Subcutaneous abdominal adipose tissue (tissue), 5 donors: ENCODE measurements around the gene ZNF44.

Experiments used
- H3K27ac ChIP-seq: one replicate; pipeline ENCODE4 v1.7.0; 2013; ENCODE audit warnings: low read depth, mild to moderate bottlenecking, inconsistent platforms, low read length, moderate library complexity
- H3K27me3 ChIP-seq, 5 donors: one replicate each; pipeline ENCODE4 v1.7.0; 2013; ENCODE audit warnings: low read length in 5 of 5, inconsistent platforms in 1 of 5; ENCODE audit not compliant: control insufficient read depth in 5 of 5, insufficient read depth in 4 of 5
- H3K36me3 ChIP-seq, 5 donors: one replicate each; pipeline ENCODE4 v1.7.0; 2013; ENCODE audit warnings: low read length in 5 of 5; ENCODE audit not compliant: control insufficient read depth in 5 of 5, insufficient read depth in 5 of 5
- H3K4me1 ChIP-seq, 5 donors: one replicate each; pipeline ENCODE4 v1.7.0; 2013; ENCODE audit warnings: low read length in 5 of 5, mild to moderate bottlenecking in 3 of 5, moderate library complexity in 1 of 5; ENCODE audit not compliant: control insufficient read depth in 5 of 5, insufficient read depth in 5 of 5
- H3K4me3 ChIP-seq, 5 donors: one replicate each; pipeline ENCODE4 v1.7.0; 2013; ENCODE audit warnings: low read length in 5 of 5, low read depth in 1 of 5
- H3K9ac ChIP-seq, 5 donors: one replicate each; pipeline ENCODE4 v1.7.0; 2013; ENCODE audit warnings: low read length in 5 of 5, mild to moderate bottlenecking in 4 of 5, moderate library complexity in 3 of 5
- H3K9me3 ChIP-seq, 5 donors: one replicate each; pipeline ENCODE4 v1.7.0; 2013; ENCODE audit warnings: low read length in 5 of 5; ENCODE audit not compliant: control insufficient read depth in 5 of 5
- donor health status: healthy.
- donor health status: healthy.
- donor health status: healthy.
- donor health status: healthy.
- donor health status: healthy.

ZNF44 gene

DNA sequence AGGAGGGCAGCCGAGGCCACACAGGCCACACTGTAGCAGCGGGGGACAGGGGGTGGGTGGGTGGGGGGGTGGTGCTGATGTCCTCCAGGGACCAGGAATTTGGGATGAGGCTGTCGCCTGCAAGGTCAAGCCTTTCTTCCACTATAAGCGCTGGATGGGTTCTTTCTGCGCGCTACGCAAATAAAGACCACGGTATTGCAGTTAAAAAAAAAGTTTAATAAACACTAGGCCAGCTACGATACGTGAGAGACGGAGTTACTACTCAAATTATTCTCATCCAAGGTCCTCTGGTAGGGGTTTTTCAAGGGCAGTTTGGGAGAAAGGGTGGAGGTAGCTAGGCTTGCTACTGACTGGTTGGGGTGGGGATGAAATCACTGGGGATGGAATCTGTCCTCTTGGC, 508 bp upstream of the ZNF44 start:
- peak overlapping the region; percentile 94 for H3K27ac ChIP-seq
- H3K9ac ChIP-seq, result peak overlapping the region in 2 of 5 donors; percentile 54 to 96
- peaks cover 6 to 25% (median 17%) of the 10 kb centered on the region in 5 donors for H3K4me1 ChIP-seq
- H3K36me3 ChIP-seq, result peaks cover 0 to 2% (median 0%) of the 10 kb centered on the region in 5 donors
- peak overlapping the region; percentile 78 to 95 (median 90) for H3K4me3 ChIP-seq
- H3K9me3 ChIP-seq, result no peaks in the 10 kb centered on the region
- no peaks in the 10 kb centered on the region for H3K27me3 ChIP-seq

DNA sequence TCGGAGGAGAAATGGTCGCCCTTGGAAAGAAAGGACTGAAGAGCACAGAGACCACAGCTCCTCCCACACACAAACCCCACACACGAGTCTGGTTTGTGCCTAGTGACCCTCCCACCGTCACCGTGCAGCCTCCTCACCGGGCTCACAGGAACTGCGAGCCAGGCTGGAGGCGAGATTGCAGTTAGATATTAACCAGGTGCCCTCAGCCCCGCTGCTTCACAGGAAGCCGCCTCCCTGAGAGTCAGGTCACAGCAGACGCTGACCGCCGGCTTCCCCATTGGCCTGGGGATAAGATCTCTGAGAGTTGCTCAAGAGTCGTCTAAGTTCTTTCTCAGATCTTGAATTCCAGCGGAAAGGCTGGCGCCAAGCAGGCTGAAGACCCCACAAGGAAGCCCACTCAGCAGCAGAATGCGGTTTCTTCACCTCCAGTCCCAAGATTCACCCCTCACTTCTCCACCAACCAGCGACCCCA, 870 bp downstream of the ZNF44 start:
- Histone ChIP-seq H3K9ac (peak overlapping the region; percentile 82 to 96 (median 92)), H3K4me1 (peaks cover 6 to 29% (median 18%) of the 10 kb centered on the region in 5 donors), H3K27ac (peak overlapping the region; percentile 94), H3K27me3 (no peaks in the 10 kb centered on the region), H3K36me3 (peaks cover 0 to 2% (median 0%) of the 10 kb centered on the region in 5 donors), H3K9me3 (no peaks in the 10 kb centered on the region), H3K4me3 (peak overlapping the region; percentile 88 to 95 (median 90))

DNA sequence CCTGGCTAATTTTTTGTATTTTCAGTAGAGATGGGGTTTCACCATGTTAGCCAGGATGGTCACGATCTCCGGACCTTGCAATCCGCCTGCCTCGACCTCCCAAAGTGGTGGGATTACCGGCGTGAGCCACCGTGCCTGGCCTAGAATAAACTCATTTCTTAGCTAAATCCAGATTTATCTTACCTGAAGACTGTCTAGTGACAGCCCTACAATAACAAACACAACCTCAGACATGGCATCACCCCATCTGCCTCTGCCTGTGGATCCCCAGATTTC, 5.0 kb downstream of the ZNF44 start:
- H3K4me3 ChIP-seq, result no peak overlapping the region
- H3K27ac ChIP-seq, result peak overlapping the region; percentile 50
- peaks cover 6 to 33% (median 16%) of the 10 kb centered on the region in 5 donors for H3K4me1 ChIP-seq
- peaks cover 0 to 2% (median 0%) of the 10 kb centered on the region in 5 donors for H3K9me3 ChIP-seq
- peaks cover 0 to 2% (median 0%) of the 10 kb centered on the region in 5 donors for H3K36me3 ChIP-seq
- no peak overlapping the region for H3K9ac ChIP-seq
- H3K27me3 ChIP-seq, result no peaks in the 10 kb centered on the region

DNA sequence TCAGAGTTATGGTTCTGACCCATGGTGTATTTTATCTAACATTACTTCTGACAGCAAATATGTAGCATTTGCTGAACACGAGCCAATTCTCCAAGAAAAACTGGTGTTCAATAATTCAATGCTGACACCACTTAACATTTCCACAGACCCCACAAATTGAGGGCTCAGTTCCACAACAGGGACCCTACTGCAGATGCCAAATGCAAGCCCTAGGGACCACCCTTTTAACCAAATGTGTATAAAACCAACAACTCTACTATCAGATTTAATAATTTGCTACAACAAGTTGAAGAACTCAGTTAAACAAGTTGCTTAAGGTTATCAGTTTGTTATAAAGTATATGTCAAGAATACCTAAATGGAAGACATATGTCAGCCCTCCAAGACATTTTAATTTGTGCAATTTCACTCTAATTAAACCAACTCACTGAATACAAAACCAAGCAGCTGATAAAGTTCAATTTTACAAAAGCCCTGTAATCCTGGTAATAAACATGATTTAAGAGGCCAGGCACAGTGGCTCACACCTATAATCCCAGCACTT, 6.7 kb downstream of the ZNF44 start:
- Histone ChIP-seq H3K9me3 (peaks cover 0 to 6% (median 0%) of the 10 kb centered on the region in 5 donors), H3K4me3 (no peak overlapping the region), H3K27me3 (no peaks in the 10 kb centered on the region), H3K4me1 (peaks cover under 1 to 22% (median 8%) of the 10 kb centered on the region in 5 donors), H3K36me3 (peaks cover 0 to 7% (median 2%) of the 10 kb centered on the region in 5 donors), H3K27ac (no peak overlapping the region), H3K9ac (no peak overlapping the region)

DNA sequence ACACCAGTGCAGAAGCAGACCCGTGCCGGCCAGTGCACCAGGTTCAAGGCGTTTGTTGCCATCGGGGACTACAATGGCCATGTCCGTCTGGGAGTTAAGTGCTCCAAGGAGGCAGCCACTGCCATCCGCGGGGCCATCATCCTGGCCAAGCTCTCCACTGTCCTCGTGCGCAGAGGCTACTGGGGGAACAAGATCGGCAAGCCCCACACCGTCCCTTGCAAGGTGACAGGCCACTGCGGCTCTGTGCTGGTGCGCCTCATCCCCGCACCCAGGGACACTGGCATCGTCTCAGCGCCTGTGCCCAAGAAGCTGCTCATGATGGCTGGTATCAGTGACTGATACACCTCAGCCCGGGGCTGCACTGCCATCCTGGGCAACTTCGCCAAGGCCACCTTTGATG, 10.1 kb downstream of the ZNF44 start:
- H3K9ac ChIP-seq, result no peak overlapping the region
- no peak overlapping the region for H3K4me3 ChIP-seq
- H3K27ac ChIP-seq, result no peak overlapping the region
- peaks cover 0 to 12% (median 2%) of the 10 kb centered on the region in 5 donors for H3K9me3 ChIP-seq
- no peaks in the 10 kb centered on the region for H3K27me3 ChIP-seq
- peaks cover 0 to 12% (median 0%) of the 10 kb centered on the region in 5 donors for H3K4me1 ChIP-seq
- peaks cover 0 to 7% (median 0%) of the 10 kb centered on the region in 5 donors for H3K36me3 ChIP-seq

DNA sequence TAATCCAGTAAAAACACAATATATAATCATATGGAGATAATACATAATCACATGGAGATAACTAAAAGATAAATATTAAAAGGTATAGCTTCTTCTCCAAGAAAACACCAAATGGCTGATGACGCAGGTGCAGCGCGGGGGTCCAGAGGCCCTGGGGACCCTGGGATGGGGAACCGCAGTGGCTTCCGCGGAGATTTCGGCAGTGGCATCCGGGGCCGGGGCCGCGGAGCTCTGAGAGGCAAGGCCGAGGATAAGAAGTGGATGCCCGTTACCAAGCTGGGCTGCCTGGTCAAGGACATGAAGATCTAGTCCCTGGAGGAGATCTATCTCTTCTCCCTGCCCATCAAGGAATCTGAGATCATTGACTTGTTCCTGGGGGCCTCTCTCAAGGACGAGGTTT, 10.5 kb downstream of the ZNF44 start:
- Histone ChIP-seq H3K36me3 (peaks cover 0 to 7% (median 0%) of the 10 kb centered on the region in 5 donors), H3K27me3 (no peaks in the 10 kb centered on the region), H3K9me3 (peaks cover 0 to 12% (median 2%) of the 10 kb centered on the region in 5 donors)

DNA sequence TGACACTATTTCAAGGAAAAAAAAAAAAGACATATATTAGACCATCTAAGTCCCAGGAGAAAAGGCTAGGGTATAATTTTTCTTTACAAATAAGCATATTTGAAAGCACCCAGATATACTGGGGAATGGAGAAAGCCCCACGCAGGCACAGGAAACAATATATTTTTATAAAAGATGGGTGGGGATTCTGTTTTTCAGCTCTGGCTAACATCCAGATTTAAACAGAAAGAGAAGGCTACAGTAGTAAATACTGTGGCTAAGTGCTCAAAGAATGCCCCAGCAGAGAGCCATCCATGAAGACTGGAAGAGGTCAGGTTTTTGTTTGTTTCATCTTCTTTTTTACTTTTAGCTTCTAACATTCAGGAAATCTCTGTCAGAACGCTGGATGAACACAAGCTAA, 16.0 kb downstream of the ZNF44 start:
- Histone ChIP-seq H3K4me1 (no peaks in the 10 kb centered on the region), H3K27me3 (no peaks in the 10 kb centered on the region), H3K9ac (no peak overlapping the region), H3K27ac (no peak overlapping the region), H3K9me3 (peaks cover 17 to 50% (median 36%) of the 10 kb centered on the region in 5 donors), H3K36me3 (peaks cover 13 to 36% (median 26%) of the 10 kb centered on the region in 5 donors), H3K4me3 (peak overlapping the region in 1 of 5 donors; percentile 20)

More for the DNA sequence above, 10.5 kb downstream of the ZNF44 start:
- H3K27ac ChIP-seq, result no peak overlapping the region
- H3K4me1 ChIP-seq, result peaks cover 0 to 12% (median 0%) of the 10 kb centered on the region in 5 donors
- H3K9ac ChIP-seq, result no peak overlapping the region
- no peak overlapping the region for H3K4me3 ChIP-seq

DNA sequence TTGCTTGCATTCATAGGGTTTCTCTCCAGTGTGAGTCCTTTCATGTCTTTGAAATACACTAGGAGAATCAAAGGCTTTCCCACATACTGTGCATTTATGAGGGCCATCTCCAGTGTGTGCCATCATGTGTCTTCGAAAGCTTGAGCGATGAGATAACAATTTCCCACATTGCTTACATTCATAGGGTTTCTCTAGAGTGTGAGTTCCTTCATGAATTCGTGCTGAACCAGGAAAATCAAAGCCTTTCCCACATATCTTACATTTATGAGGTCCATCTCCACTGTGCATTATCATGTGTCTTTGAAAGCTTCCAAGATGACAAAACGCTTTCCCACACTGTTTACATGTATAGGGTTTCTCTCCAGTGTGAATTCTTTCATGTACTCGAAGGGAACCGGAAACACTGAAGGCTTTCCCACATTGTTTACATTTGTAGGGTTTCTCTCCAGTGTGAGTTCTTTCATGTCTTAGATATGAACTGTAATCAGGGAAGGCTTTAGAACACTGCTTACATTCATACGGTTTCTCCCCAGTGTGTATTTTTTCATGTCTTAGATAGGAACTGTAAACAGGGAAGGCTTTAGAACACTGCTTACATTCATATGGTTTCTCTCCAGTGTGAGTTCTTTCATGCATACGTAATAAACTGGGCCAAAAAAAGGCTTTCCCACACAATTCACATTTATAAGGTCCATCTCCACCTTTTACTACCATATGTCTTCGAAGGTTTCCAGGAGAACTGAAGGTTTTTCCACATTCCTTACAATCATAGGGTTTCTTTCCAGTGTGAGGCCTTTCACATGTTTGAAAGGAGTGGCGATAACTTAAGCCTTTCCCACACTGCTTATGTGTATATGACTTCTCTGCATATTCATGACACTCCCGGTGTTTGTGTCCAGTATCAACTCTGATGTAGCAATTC, 21.4 kb downstream of the ZNF44 start:
- Histone ChIP-seq H3K27ac (no peak overlapping the region), H3K4me3 (peak overlapping the region; percentile 10 to 66 (median 49)), H3K9me3 (peaks cover 56 to 83% (median 77%) of the 10 kb centered on the region in 5 donors), H3K36me3 (peaks cover 37 to 57% (median 52%) of the 10 kb centered on the region in 5 donors), H3K27me3 (no peaks in the 10 kb centered on the region), H3K4me1 (peaks cover 0 to 3% (median 0%) of the 10 kb centered on the region in 5 donors), H3K9ac (no peak overlapping the region)

DNA sequence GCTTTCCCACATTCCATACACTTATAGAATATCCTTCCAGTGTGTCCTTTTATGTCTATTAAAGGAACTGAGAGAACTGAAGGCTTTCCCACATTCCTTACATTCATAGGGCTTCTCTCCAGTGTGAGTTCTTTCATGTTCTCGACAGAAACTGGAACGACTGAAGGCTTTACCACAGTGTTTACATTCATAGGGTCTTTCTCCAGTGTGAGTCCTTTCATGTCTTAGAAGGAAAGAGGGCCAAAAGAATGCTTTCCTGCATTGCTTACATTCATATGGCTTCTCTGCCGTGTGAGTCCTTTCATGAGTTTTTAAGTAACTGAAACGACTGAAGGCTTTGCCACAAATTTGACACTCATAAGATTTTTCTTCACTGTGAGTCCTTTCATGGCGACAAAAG, 22.3 kb downstream of the ZNF44 start:
- peaks cover 55 to 76% (median 72%) of the 10 kb centered on the region in 5 donors for H3K9me3 ChIP-seq
- H3K9ac ChIP-seq, result no peak overlapping the region
- H3K36me3 ChIP-seq, result peaks cover 37 to 57% (median 49%) of the 10 kb centered on the region in 5 donors
- no peaks in the 10 kb centered on the region for H3K27me3 ChIP-seq
- H3K4me1 ChIP-seq, result peaks cover 0 to 3% (median 0%) of the 10 kb centered on the region in 5 donors
- H3K27ac ChIP-seq, result no peak overlapping the region
- H3K4me3 ChIP-seq, result peak overlapping the region in 4 of 5 donors; percentile 32 to 64 (median 47)

DNA sequence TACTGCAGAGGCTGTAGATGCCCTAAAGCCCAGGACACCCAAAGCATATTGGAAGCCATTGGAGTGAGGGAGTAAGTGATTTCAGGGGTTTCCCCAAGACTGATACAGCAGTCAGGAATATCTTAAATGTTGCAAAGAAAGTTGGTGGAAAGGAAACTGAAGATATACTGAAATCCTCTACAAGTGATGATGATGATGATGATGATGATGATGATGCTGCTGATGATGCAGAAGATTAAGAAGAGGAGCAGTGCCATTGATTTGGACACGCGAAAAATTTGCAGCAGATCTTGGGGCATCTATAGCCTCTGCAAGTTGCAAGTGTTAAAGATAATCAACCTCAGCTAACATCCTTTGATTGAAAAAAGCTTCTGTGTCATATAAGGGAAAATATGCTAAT, 23.8 kb downstream of the ZNF44 start:
- Histone ChIP-seq H3K27me3 (no peaks in the 10 kb centered on the region), H3K4me1 (peaks cover 0 to 3% (median 0%) of the 10 kb centered on the region in 5 donors), H3K9ac (no peak overlapping the region), H3K9me3 (peaks cover 47 to 73% (median 71%) of the 10 kb centered on the region in 5 donors), H3K4me3 (peak overlapping the region; percentile 16 to 64 (median 47)), H3K27ac (no peak overlapping the region), H3K36me3 (peaks cover 34 to 49% (median 44%) of the 10 kb centered on the region in 5 donors)
